HG02763 (cell line): ENCODE results near the gene RAB3GAP2.
"Not testable (repeated sequence)": the region's sequence is repeated elsewhere in the genome, so short reads cannot be mapped to it uniquely, and the experiment has no call there.

Experiments
- ATAC-seq: cut with Tn5 transposase; IDR thresholded peaks from one replicate; pipeline ENCODE4 v1.9.1; 2021; ENCODE audit warnings: mild to moderate bottlenecking, moderate library complexity; ENCODE audit not compliant: unreplicated experiment

Gene RAB3GAP2

DNA sequence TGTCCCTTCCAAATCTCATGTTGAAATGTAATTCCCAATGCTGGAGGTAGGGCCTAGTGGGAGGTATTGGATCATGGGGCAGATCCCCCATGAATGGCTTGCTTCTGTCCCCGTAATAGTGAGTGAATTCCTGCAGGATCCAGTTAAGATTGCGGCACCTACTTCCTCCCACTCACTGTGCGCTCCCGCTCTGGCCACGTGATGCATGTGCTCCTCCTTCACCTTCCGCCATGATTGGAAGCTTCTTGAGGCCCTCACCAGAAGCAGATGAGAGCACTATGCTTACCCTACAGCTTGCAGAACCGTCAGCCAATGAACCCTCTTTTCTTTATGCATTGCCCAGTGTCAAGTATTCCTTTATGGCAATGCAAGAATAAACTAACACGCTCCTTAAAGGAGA lies 14.9 kb upstream of the RAB3GAP2 start:
- ATAC-seq, result no peak

DNA sequence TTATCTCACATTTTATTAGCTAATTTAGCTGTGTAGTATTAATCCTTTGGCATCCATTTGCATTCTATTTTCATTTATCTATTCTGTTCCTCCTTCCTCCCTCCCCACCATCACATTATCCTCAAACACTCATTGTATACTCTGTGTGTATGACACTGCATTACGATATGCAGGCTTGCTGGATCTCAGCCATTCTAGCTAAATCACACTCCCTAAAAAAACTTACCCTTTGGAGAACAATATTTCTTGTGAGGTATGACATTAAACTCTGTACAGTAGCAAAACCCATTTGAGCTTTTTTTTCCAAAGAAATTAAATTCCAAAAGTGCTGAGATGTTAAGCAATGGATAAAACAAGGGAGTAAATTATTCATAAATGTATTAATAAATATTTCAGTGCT lies 11.4 kb upstream of the RAB3GAP2 start:
- ATAC-seq, result no peak

DNA sequence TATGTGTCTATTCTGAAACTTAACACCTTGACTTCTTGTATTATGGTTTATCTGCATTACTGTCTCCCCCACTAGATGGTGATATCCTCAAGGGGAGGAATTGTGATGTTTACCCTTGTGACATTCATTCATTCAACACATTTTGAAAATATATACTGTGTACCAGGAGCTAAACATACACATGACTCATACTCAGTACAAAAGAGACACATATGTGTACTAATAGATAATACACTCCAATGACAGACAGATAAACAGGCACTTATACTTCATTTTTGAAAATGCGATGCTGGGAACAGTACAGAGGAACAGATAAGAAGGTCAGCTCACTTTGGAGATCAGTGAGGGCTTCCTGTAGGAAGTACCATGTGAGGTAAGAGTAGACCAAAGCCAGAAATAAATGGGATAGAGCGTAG lies 8.9 kb upstream of the RAB3GAP2 start:
- no peak for ATAC-seq

DNA sequence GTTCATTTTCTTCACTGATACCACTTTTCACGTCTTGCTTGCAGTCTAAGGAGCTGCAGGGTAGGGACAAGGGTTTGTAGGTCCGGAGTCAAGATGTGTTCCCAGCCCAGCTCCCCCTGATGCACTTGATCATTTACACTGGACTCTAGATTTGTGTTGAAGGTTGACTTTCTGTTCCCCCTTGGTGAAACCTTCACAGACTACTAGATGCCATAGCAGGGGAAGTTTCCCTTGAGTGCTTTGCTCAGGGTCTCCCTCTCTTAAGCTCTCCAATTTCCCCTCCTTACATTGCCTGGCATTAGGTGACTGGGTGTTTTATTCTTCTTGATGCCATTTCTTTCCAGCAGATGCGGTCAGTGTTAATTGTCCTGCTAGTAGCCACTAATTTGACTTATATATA lies 8.0 kb upstream of the RAB3GAP2 start:
- ATAC-seq, result no peak

DNA sequence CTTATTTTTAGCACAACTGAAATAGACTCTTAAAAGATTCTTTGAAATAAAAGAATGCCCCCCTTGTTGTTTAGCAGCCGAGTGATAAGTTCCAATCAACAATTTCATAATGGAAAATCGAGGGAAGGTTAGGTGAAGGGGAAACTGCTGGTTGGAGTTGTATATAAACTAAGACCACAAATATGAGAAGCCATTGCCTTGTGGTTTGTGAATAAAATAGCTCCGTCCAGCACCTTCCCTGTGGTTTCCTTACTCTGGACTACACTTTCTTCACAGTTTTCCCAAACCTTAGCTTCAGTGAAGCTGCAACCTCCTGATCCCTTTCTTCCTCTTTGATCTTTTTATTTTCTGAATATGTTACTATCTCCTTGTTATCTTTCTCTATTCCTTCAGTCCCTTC lies 6.7 kb upstream of the RAB3GAP2 start:
- ATAC-seq, result no peak

DNA sequence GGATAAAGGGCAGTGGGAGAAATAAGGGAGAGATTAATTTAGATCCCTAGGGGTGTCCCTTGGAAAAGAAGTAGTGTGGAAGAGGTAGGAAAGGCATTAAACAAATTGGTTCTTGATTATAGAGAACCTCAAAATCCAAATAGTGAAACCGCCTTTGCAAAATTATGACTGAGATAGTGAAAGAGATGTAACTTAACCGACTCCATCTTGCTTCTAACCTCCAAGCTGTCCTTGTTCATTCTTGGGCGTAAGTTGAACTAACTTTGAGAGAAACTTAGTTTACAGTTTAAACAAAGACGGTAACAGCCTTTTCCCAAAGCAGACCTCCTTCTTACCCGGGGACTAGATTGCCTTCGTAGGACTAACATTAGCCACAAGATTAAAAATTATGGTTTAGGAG lies 3.2 kb upstream of the RAB3GAP2 start:
- no peak for ATAC-seq

DNA sequence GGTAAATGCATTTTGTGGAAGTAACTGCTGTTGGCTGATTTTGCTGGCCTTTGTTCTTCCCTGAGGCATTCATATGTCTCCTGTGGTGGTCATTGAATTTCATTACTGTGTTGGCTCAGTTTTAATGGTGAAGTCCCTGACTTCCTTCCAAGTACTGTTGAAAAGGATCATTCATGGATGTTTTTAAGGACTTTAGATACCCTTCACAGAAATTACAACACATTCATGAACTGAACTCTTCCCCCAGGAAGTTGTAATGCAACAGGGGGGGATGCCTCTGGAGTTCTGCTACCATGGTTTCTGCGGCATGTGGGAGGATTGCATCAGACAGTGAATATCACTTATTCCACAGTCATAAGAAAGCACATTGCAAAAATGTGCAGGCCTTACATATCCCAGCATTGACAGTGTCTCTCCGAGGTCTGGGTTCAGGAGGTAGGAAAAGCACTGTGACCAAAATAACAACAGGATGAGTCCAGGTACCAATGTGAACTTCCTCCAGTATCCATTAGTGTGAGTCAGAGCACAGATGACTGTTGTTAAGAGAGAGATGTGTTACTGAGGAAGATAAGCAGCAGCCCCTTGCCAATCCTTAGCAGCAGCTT lies 2.1 kb upstream of the RAB3GAP2 start:
- ATAC-seq, result no peak

DNA sequence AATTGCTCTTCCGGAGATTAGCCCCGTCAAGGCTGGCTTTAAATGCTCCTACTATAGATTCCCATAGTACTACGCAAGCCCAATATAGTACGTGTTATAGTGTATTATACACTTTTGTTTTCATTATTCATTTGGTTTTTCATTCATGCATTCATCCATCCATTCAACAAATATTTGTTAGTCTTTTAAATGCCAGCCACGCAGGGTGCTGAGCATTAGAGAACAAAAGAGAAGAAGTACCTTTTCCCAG lies 513 bp upstream of the RAB3GAP2 start:
- no peak for ATAC-seq

DNA sequence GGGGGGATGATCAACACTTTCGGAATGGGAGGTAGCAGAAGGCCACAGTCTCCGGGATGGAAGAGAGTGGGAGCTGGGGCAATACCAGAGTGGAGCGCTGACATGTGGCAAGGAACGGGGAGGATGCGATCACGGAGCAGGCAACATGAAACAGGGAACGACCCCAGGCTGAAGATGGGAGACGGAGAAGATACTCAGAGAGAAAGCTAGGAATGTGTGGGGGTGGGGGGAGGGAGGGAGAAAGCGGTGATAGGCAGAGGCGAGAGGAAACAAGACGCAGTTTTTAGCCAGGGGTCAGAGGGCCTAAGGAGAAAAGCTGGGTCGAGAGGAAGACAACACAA lies 577 bp downstream of the RAB3GAP2 start:
- ATAC-seq, result no peak

DNA sequence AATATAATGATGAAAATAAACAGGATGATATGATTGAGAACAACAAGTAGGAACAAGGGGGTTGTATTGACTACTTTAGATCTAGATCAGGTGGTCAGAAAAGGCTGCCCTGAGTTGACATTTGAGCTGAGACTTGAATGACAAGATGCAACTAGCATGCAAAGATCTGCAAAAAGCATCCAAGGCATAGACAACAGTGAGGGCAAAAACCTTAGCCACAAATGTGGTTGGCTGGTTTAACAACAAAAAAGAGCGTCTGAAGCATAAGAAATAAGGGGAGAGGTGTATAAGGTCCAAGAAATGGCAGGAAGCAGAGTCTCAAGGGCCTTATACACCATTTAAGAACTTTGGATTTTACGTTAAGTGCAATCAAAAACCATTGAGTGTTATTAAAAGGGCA lies 3.2 kb downstream of the RAB3GAP2 start:
- no peak for ATAC-seq

DNA sequence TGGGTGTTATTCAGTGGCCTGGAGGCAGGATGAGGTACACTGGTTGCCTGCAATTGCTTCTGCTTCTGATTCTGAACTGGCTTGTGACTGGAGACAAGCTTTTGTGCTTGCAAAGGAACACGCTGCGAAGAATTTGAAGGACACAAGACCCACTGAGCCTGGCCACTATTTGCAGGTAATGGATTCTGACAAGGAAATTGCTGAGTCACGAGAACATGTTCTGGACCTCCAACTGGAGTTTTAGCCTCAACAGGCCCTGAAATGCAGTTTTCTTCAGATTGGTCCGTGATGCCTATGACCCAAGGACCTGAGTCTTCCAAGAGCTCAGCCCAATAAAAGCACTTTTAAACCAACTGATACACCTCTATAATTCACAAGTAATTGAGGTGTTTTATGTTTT lies 4.6 kb downstream of the RAB3GAP2 start:
- ATAC-seq, result no peak

DNA sequence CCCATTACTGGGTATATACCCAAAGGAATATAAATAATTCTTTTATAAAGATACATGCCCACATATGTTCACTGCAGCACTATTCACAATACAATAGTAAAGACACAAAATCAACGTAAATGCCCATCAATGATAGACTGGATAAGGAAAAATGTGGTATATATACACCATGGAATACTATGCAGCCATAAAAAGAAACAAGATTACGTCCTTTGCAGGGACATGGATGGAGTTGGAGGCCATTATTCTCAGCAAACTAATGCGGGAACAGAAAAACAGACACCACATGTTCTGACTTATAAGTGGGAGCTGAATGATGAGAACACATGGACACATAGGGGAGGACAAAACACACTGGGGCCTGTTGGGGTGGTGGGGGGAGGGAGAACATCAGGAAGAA lies 12.0 kb downstream of the RAB3GAP2 start:
- ATAC-seq, result not testable (repeated sequence)

DNA sequence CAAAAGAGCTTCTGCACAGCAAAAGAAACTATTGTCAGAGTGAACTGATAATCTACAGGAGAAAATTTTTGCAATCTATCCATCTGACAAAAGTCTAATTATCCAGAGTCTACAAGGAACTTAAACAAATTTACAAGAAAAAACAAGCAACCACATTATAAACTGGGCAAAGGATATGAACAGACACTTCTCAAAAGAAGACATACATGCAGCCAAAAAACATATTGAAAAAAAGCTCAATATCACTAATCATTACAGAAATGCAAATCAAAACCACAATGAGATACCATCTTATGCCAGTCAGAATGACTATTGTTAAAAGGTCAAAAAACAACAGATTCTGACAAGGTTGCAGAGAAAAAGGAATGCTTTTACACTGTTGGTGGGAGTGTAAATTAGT lies 12.5 kb downstream of the RAB3GAP2 start:
- ATAC-seq, result not testable (repeated sequence)

DNA sequence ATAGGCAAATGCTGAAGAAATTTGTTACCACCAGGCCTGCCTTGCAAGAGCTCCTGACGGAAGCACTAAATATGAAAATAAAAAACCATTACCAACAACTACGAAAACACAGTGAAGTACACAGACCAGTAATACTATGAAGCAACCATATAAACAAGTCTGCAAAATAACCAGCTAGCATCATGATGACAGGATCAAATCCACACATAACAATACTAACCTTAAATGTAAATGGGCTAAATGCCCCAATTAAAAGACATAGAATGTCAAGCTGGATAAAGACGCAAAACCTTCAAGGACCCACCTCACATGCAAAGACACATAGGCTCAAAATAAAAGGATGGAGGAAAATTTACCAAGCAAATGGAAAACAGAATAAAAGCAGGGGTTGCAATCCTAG lies 16.1 kb downstream of the RAB3GAP2 start:
- not testable (repeated sequence) for ATAC-seq

DNA sequence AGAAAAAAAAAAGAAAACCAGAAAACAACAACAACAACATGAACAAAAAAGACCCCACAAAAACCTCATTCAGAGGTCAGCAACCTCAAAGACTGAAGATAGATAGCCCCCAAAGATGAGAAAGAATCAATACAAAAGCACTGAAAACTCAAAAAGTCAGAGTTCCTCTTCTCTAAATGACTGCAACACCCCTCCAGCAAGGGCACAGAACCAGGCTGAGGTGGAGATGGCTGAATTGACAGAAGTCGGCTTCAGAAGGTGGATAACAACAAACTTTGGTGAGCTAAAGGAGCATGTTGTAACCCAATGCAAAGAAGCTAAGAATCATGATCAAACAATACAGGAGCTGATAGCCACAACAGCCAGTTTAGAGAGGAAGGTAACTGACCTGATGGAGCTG lies 17.0 kb downstream of the RAB3GAP2 start:
- ATAC-seq, result no peak

DNA sequence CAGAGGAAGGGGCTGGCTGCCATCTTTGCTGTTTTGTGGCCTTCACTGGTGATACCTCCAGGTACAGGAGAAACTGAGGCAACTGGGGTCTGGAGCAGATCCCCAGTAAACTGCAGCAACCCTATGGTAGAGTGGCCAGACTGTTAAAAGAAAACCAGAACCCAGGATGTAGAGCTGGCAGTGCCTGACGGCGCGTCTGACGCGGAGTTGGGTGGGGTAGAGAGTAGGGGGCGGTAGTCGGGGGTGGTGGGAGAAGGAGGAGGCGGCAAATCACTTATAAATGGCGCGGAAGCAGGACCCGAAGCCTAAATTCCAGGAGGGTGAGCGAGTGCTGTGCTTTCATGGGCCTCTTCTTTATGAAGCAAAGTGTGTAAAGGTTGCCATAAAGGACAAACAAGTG lies 19.0 kb downstream of the RAB3GAP2 start:
- ATAC-seq, result not testable (repeated sequence)

DNA sequence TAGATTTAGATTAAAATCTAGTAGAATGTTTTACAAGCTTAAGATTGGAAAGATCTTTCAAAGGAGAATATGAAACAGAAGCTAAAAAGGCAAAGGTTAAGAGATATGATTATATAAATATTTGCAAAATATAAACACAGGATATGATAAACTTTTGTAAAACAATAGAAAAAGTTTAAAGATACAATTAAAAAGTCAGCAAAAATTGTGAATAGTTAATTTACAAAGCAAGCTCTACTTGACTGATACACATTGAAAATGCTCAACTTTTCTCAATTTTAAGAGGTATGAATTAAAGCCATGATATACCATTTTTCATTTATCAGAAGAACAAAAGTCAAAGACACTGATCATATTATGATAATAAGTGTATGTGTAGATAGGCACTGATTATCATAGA lies 21.0 kb downstream of the RAB3GAP2 start:
- no peak for ATAC-seq

DNA sequence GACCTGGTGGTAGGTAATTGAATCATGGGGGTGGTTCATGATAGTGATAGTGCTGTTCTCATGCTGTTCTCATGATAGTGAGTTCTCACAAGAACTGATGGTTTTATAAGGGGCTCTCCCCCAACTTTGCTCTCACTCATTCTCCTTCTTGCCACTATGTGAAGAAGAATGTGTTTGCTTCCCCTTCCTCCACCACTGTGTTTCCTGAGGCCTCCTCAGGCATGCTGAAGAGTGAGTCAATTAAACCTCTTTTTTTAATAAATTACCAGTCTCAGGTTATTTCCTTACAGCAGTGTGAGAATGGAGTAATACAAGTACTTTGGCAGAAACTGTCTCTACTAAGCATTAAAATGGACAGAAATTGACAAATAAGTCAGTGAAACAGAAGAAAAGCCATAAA lies 21.6 kb downstream of the RAB3GAP2 start:
- no peak for ATAC-seq

DNA sequence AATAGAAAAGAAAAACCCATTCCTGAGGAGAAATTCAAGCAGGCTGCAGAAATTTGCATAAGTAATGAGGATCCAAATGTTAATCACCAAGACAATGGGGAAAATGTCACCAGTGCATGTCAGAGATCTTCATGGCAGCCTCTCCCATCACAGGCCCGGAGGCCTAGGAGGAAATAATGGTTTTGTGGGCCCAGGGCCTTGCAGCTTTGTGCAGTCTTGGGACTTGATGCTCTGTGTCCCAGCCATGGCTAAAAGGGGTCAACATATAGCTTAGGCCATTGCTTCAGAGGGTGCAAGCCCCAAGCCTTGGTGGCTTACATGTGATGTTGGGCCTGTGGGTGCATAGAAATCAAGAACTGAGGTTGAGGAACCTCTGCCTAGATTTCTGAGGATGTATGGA lies 22.7 kb downstream of the RAB3GAP2 start:
- no peak for ATAC-seq

DNA sequence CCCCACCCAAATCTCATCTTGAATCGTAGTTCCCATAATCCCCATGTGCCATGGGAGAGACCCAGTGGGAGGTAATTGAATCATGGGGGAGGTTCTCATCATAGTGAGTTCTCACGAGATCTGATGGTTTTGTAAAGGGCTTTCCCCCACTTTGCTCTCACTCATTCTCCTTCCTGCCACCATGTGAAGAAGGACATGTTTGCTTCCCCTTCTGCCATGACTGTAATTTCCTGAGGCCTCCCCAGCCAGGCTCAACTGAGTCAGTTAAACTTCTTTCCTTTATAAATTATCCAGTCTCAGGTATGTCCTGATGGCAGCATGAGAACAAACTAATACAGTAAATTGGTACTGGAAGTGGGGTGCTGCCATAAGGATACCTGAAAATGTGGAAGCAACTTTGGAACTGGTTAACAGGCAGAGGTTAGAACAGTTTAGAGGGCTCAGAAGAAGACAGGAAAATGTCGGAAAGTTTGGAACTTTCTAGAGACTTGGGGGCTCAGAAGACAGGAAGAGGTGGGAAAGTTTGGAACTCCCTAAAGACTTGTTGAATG lies 23.5 kb downstream of the RAB3GAP2 start:
- not testable (repeated sequence) for ATAC-seq

DNA sequence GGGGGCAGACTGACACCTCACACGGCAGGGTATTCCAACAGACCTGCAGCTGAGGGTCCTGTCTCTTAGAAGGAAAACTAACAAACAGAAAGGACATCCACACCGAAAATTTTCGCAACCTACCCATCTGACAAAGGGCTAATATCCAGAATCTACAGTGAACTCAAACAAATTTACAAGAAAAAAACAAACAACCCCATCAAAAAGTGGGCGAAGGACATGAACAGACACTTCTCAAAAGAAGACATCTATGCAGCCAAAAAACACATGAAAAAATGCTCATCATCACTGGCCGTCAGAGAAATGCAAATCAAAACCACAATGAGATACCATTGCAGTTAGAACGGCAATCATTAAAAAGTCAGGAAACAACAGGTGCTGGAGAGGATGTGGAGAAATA lies 26.4 kb downstream of the RAB3GAP2 start:
- not testable (repeated sequence) for ATAC-seq

DNA sequence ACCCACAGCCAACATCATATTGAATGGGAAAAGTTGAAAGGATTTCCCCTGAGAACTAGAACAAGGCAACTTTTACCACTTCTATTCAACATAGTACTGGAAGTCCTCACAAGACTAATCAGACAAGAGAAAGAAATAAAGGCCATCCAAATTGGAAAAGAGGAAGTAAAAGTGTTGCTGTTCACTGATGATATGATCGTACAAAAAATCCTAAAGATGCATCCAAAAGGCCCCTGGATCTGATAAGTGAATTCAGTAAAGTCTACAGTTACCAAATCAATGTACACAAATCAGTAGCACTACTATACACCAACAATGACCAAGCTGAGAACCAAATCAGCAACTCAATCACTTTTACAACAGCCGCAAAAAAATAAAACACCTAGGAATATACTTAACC lies 28.3 kb downstream of the RAB3GAP2 start:
- ATAC-seq, result no peak

DNA sequence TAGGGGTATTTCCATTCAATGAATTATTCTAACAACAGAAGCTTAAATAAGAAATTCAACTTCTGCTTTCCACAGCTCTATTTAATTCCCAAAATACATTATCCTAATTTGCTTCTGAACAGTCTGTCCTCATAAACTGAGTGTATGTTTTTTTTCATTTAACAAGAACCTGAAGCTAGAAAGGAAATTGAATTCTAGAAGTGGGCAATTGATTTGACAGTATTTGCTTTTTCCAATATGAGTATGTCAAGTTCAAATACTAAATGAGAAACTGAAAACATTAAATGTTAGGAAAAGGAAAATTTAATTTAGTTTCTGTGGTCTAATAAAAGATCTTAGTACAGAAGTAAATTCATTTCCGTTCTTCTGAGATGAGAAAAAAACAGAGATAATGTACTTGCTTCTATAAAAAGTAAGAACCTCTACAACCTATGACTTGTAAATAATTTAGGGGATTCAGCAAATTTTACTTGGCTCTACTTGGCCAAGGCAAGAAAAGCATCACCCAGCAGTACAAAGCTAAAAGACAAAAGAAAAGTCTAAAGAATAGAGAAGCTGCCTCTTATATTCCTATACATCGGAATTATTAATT lies 31.1 kb downstream of the RAB3GAP2 start:
- ATAC-seq, result no peak
